A673 (cell line): ENCODE measurements around the gene ITPR3. TPM values are rescaled to one million over a fixed set of nuclear protein-coding genes. Genes with fewer than 3 reads are reported as not detected.

Experiments
- BruUV-seq: library from RNA; stranded (reverse); fragments of 400-500 nt; replicated peaks from 2 replicates; lab custom pipeline; 2021; lab: Mats Ljungman, UMichigan
- CTCF ChIA-PET: fragments of 300-600 bp; sonication (Branson Sonifier 250); formaldehyde crosslinking; loops from one replicate; lab custom pipeline; 2022; ENCODE audit warnings: antibody characterized with exemption; lab: Charles Lee
- POLR2A ChIA-PET: fragments of 300-600 bp; sonication (Branson Sonifier 250); formaldehyde crosslinking; loops from one replicate; lab custom pipeline; 2022; ENCODE audit warnings: antibody characterized with exemption; ENCODE audit not compliant: low non-redundant PET; lab: Charles Lee
- DNase-seq: peaks from one replicate; pipeline ENCODE4 v3.0.0-alpha.2; 2015; ENCODE audit warnings: low spot score
- H3K27ac ChIP-seq: fragments of 200-600 bp; sonication (generic); 2 replicates; pipeline ENCODE4 v1.5.1; 2016; ENCODE audit warnings: mixed run types, low read depth, mild to moderate bottlenecking, mixed read lengths, antibody characterized with exemption, low read length; ENCODE audit not compliant: poor library complexity, severe bottlenecking
- H3K27me3 ChIP-seq: fragments of 200-600 bp; sonication (generic); replicated peaks from 2 replicates; pipeline ENCODE4 v1.6.1; 2017; ENCODE audit warnings: mixed run types, low read depth, mild to moderate bottlenecking, mixed read lengths, antibody characterized with exemption, low read length; ENCODE audit not compliant: insufficient read depth, poor library complexity
- H3K36me3 ChIP-seq: fragments of 200-600 bp; sonication (generic); 2 replicates; pipeline ENCODE4 v1.6.1; 2016; ENCODE audit warnings: mixed run types, mild to moderate bottlenecking, mixed read lengths, antibody characterized with exemption, low read length; ENCODE audit not compliant: insufficient read depth, poor library complexity, severe bottlenecking
- H3K4me1 ChIP-seq: fragments of 200-600 bp; sonication (generic); 2 replicates; pipeline ENCODE4 v1.6.1; 2017; ENCODE audit warnings: mixed run types, mild to moderate bottlenecking, mixed read lengths, antibody characterized with exemption, low read length; ENCODE audit not compliant: insufficient read depth, poor library complexity, severe bottlenecking
- H3K4me3 ChIP-seq: fragments of 200-600 bp; sonication (generic); 2 replicates; pipeline ENCODE4 v1.5.1; 2016; ENCODE audit warnings: low read depth, mixed run types, mild to moderate bottlenecking, mixed read lengths, low read length; ENCODE audit not compliant: poor library complexity, severe bottlenecking
- H3K9me3 ChIP-seq: fragments of 200-600 bp; sonication (generic); 2 replicates; pipeline ENCODE4 v1.6.1; 2016; ENCODE audit warnings: mixed run types, low read depth, mild to moderate bottlenecking, mixed read lengths, antibody characterized with exemption, low read length; ENCODE audit not compliant: poor library complexity, severe bottlenecking
- CTCF ChIP-seq: fragments of 300-800, 200-600 bp; sonication (generic); conservative IDR thresholded peaks from 2 replicates; pipeline ENCODE4 v1.5.1; 2017; ENCODE audit warnings: low read depth, mild to moderate bottlenecking, antibody characterized with exemption, low read length, moderate library complexity, mixed read lengths
- EZH2 ChIP-seq: fragments of 200-600 bp; sonication (generic); IDR thresholded peaks from 2 replicates; pipeline ENCODE4 v1.6.1; 2017; ENCODE audit warnings: borderline replicate concordance, low read depth, mild to moderate bottlenecking, mixed read lengths, antibody characterized with exemption, low read length; ENCODE audit not compliant: poor library complexity, severe bottlenecking
- intact Hi-C: fragments of 100-400 bp; cut with micrococcal nuclease; formaldehyde crosslinking; loops from one replicate; pipeline ENCODE4 v1.10.0; 2022; ENCODE audit not compliant: unreplicated experiment
- total RNA-seq: library from RNA; stranded (reverse); gene quantifications from 2 replicates; pipeline ENCODE4 v1.2.3, GENCODE V29; 2021

Gene ITPR3
- total RNA-seq, 1 experiment from 2014 or later = 27.8 TPM

DNA sequence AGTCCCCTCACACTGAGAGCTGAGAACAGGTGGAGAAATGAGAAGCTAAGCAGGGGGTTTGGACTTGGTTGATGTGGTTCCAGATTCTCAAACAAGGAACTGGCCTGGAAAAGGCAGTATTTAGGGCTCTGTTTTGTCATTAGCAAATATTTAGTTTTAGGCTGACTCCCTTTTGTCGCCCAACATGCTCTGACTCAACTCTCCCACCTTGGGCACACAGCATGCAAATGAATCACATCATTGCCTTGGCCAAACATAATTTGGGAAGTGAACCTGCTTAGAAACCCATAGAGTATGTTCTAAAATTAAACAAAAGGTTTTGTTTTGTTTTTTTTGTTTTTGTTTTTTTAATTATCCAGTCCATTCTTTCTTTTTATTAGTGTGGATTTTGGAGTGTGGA lies 99.9 kb downstream of the ITPR3 start:
- intact Hi-C loops = no loop called here
- ChIA-PET POLR2A (interaction anchor here (0.7 kb wide), 1 partner anchor 1518 kb away, joined by 4 read pairs; no protein-coding TSS in a partner anchor), CTCF (no interaction called here)
- no peak for TF ChIP-seq CTCF
- TF ChIP-seq EZH2 = no peak
- Histone ChIP-seq H3K9me3 (no peaks in the 10 kb centered on the region), H3K4me1 (no peaks in the 10 kb centered on the region), H3K36me3 (no peaks in the 10 kb centered on the region), H3K27me3 (no peaks in the 10 kb centered on the region), H3K4me3 (no peak overlapping the region), H3K27ac (no peak overlapping the region)
- DNase-seq = no peak
- no TSS peak for BruUV-seq

GRCh38 chr6:33721508-33721907 lies 100.4 kb downstream of the ITPR3 start:
- TF ChIP-seq CTCF (no peak), EZH2 (no peak)
- Histone ChIP-seq H3K4me3 (no peak overlapping the region), H3K36me3 (no peaks in the 10 kb centered on the region), H3K27ac (no peak overlapping the region), H3K4me1 (no peaks in the 10 kb centered on the region), H3K27me3 (no peaks in the 10 kb centered on the region), H3K9me3 (no peaks in the 10 kb centered on the region)
- ChIA-PET CTCF (no interaction called here), POLR2A (no interaction called here)
- intact Hi-C loops = no loop called here
- DNase-seq = no peak
- no TSS peak for BruUV-seq

DNA sequence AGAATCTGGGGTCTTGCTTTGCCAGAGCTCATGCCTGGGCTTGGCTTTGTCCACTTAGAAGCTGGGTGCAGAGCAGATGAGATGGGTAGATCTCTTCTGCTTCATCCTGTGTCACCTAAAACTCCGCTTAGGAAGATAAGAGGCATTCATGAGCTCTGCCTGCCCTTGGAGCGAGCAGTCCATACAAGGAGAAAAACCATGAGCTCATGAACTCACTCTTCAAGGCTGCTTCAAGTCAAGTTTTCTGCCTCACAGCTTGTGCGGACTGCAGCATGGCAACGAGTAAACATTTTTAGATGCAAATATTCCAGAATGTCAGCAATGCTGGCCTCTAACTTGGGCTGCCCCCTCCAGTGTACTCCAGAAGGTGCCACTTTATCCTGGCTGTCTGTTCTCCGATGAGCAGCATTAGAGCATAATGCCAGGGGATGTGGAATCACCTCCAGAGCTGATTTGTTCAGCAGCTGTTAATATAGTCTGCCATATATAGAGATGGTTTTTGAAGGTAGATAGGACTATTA lies 101.0 kb downstream of the ITPR3 start:
- Histone ChIP-seq H3K4me3 (no peak overlapping the region), H3K9me3 (no peaks in the 10 kb centered on the region), H3K27ac (no peak overlapping the region), H3K27me3 (no peaks in the 10 kb centered on the region), H3K36me3 (no peaks in the 10 kb centered on the region), H3K4me1 (no peaks in the 10 kb centered on the region)
- ChIA-PET CTCF (no interaction called here), POLR2A (no interaction called here)
- no peak for DNase-seq
- TF ChIP-seq CTCF (no peak), EZH2 (no peak)
- intact Hi-C loops = no loop called here
- BruUV-seq = no TSS peak
